Erythroblast (primary cell): Measurements from ENCODE around the gene PGLYRP2.

ENCODE experiments used
- GATA1 ChIP-seq: IDR thresholded peaks from 2 replicates; pipeline ENCODE4 v1.6.1; 2011; ENCODE audit warnings: low read depth, mild to moderate bottlenecking, control low read depth, low read length, moderate library complexity
- POLR2A ChIP-seq: IDR thresholded peaks from 2 replicates; pipeline ENCODE4 v1.6.1; 2011; ENCODE audit warnings: mild to moderate bottlenecking, low read length

DNA sequence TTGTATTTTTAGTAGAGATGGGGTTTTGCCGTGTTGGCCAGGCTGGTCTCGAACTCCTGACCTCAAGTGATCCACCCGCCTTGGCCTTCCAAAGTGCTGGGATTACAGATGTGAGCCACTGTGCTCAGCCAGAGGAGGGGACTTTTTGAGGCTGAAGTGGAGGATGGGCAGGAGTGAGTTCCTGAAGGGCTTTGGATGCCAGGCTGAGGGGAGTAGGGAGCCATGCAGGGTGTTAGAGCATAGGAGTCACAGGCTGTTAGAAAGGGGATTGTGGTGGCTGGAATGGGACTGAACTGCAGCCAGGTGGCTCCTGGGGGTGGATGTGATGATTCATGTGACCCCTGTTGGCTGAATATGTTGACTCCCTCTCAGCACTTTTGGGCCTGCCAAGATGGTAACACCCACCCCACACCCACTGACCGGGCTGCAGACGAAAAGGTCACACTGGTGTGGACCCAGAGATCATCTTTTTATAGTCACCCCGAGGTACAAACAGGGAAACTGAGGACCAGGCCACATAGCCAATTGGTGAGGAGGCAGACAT lies 40.2 kb upstream of the PGLYRP2 start:
- TF ChIP-seq POLR2A (no peak), GATA1 (no peak)
